Measurements from ENCODE around the gene GMEB1.
"Not testable (repeated sequence)": the region's sequence is repeated elsewhere in the genome, so short reads cannot be mapped to it uniquely, and the experiment has no call there.

The GMEB1 gene

GRCh38 chr1:28656335-28656734 lies 12.2 kb upstream of the GMEB1 start:
- no peaks in the 10 kb centered on the region for H3K27me3 Mint-ChIP-seq
- H3K4me1 Mint-ChIP-seq: no peaks in the 10 kb centered on the region
- DNase-seq: no peak
- no peak for ATAC-seq
- no peak overlapping the region for H3K27ac Mint-ChIP-seq
- no peak overlapping the region for H3K4me3 Mint-ChIP-seq
- H3K9me3 Mint-ChIP-seq: no peaks in the 10 kb centered on the region

- Mint-ChIP-seq H3K27ac (no peak overlapping the region), H3K9me3 (no peaks in the 10 kb centered on the region)
- no peak for ATAC-seq
Observed at GRCh38 chr1:28663871-28664470, 4.6 kb upstream of the GMEB1 start.

GRCh38 chr1:28666806-28667205 lies 1.8 kb upstream of the GMEB1 start:
- peak overlapping the region in 1 of 2 donors; percentile 87 for H3K27ac Mint-ChIP-seq
- DNase-seq (no peak), ATAC-seq (no peak)
- peaks cover 22% of the 10 kb centered on the region for H3K4me1 Mint-ChIP-seq
- peak overlapping the region in 1 of 2 donors; percentile 35 for H3K4me3 Mint-ChIP-seq
- no peaks in the 10 kb centered on the region for H3K27me3 Mint-ChIP-seq
- no peaks in the 10 kb centered on the region for H3K9me3 Mint-ChIP-seq

More at GRCh38 chr1:28663871-28664470, 4.6 kb upstream of the GMEB1 start:
- Mint-ChIP-seq H3K4me1 (peaks cover 12% of the 10 kb centered on the region), H3K27me3 (no peaks in the 10 kb centered on the region), H3K4me3 (no peak overlapping the region)
- no peak for DNase-seq

GRCh38 chr1:28668956-28669723 lies 556 bp downstream of the GMEB1 start:
- peak; percentile 83 for ATAC-seq

GRCh38 chr1:28671254-28671780 lies 2.7 kb downstream of the GMEB1 start:
- Mint-ChIP-seq H3K4me1 (peaks cover 16% of the 10 kb centered on the region), H3K27ac (peak overlapping the region in 1 of 2 donors; percentile 27), H3K4me3 (no peak overlapping the region), H3K9me3 (no peaks in the 10 kb centered on the region), H3K27me3 (no peaks in the 10 kb centered on the region)
- DNase-seq (no peak), ATAC-seq (no peak)

More at GRCh38 chr1:28668956-28669723, 556 bp downstream of the GMEB1 start:
- peak; percentile 53 to 66 for DNase-seq
- Mint-ChIP-seq H3K4me3 (peak overlapping the region; percentile 96 to 100), H3K4me1 (peaks cover 22% of the 10 kb centered on the region), H3K27me3 (no peaks in the 10 kb centered on the region), H3K9me3 (no peaks in the 10 kb centered on the region), H3K27ac (peak overlapping the region; percentile 98 to 99)

GRCh38 chr1:28672971-28673370 lies 4.4 kb downstream of the GMEB1 start:
- not testable (repeated sequence) for H3K4me3 Mint-ChIP-seq, ATAC-seq, H3K9me3 Mint-ChIP-seq, H3K27ac Mint-ChIP-seq, H3K27me3 Mint-ChIP-seq, DNase-seq
- peaks cover 10% of the 10 kb centered on the region for H3K4me1 Mint-ChIP-seq

- Mint-ChIP-seq H3K27me3 (no peaks in the 10 kb centered on the region), H3K4me1 (peaks cover 2% of the 10 kb centered on the region), H3K27ac (no peak overlapping the region), H3K4me3 (no peak overlapping the region), H3K9me3 (no peaks in the 10 kb centered on the region)
- DNase-seq: no peak
- ATAC-seq: no peak
Observed at GRCh38 chr1:28675924-28676257, 7.3 kb downstream of the GMEB1 start.

GRCh38 chr1:28680151-28680550 lies 11.6 kb downstream of the GMEB1 start:
- Mint-ChIP-seq H3K27ac (no peak overlapping the region), H3K27me3 (no peaks in the 10 kb centered on the region), H3K4me3 (no peak overlapping the region), H3K9me3 (no peaks in the 10 kb centered on the region), H3K4me1 (no peaks in the 10 kb centered on the region)
- ATAC-seq (no peak), DNase-seq (no peak)

- DNase-seq (no peak), ATAC-seq (no peak)
- Mint-ChIP-seq H3K9me3 (no peaks in the 10 kb centered on the region), H3K4me3 (no peak overlapping the region), H3K4me1 (no peaks in the 10 kb centered on the region), H3K27ac (no peak overlapping the region), H3K27me3 (no peaks in the 10 kb centered on the region)
Observed at GRCh38 chr1:28682840-28683239, 14.3 kb downstream of the GMEB1 start.

- Mint-ChIP-seq H3K9me3 (no peaks in the 10 kb centered on the region), H3K4me3 (no peak overlapping the region), H3K4me1 (no peaks in the 10 kb centered on the region), H3K27me3 (no peaks in the 10 kb centered on the region), H3K27ac (peak overlapping the region in 1 of 2 donors; percentile 53)
- ATAC-seq: no peak
- no peak for DNase-seq
Observed at GRCh38 chr1:28684937-28685336, 16.4 kb downstream of the GMEB1 start.

GRCh38 chr1:28691627-28692026 lies 23.0 kb downstream of the GMEB1 start:
- H3K4me1 Mint-ChIP-seq, H3K27ac Mint-ChIP-seq, ATAC-seq, H3K9me3 Mint-ChIP-seq, H3K27me3 Mint-ChIP-seq, DNase-seq, H3K4me3 Mint-ChIP-seq: not testable (repeated sequence)

- DNase-seq: no peak
- no peaks in the 10 kb centered on the region for H3K27me3 Mint-ChIP-seq
- no peaks in the 10 kb centered on the region for H3K9me3 Mint-ChIP-seq
- H3K27ac Mint-ChIP-seq: no peak overlapping the region
- H3K4me3 Mint-ChIP-seq: no peak overlapping the region
- peaks cover 8% of the 10 kb centered on the region for H3K4me1 Mint-ChIP-seq
- ATAC-seq: no peak
Observed at GRCh38 chr1:28703629-28704028, 35.0 kb downstream of the GMEB1 start.

- no peak for DNase-seq
- H3K27me3 Mint-ChIP-seq: no peaks in the 10 kb centered on the region
- H3K9me3 Mint-ChIP-seq: no peaks in the 10 kb centered on the region
- no peak for ATAC-seq
- no peak overlapping the region for H3K4me3 Mint-ChIP-seq
- no peak overlapping the region for H3K27ac Mint-ChIP-seq
- no peaks in the 10 kb centered on the region for H3K4me1 Mint-ChIP-seq
Observed at GRCh38 chr1:28716336-28716735, 47.8 kb downstream of the GMEB1 start.

GRCh38 chr1:28718166-28718565 lies 49.6 kb downstream of the GMEB1 start:
- DNase-seq (no peak), ATAC-seq (no peak)
- Mint-ChIP-seq H3K4me3 (no peak overlapping the region), H3K9me3 (no peaks in the 10 kb centered on the region), H3K4me1 (no peaks in the 10 kb centered on the region), H3K27ac (no peak overlapping the region), H3K27me3 (no peaks in the 10 kb centered on the region)

GRCh38 chr1:28718586-28719331 lies 50.2 kb downstream of the GMEB1 start:
- no peaks in the 10 kb centered on the region for H3K27me3 Mint-ChIP-seq
- DNase-seq (no peak), ATAC-seq (no peak)
- peak overlapping the region in 1 of 2 donors; percentile 63 for H3K27ac Mint-ChIP-seq
- no peaks in the 10 kb centered on the region for H3K4me1 Mint-ChIP-seq
- no peaks in the 10 kb centered on the region for H3K9me3 Mint-ChIP-seq
- H3K4me3 Mint-ChIP-seq: no peak overlapping the region

- DNase-seq: no peak
- no peaks in the 10 kb centered on the region for H3K27me3 Mint-ChIP-seq
- no peak overlapping the region for H3K27ac Mint-ChIP-seq
- H3K9me3 Mint-ChIP-seq: no peaks in the 10 kb centered on the region
- ATAC-seq: no peak
- no peaks in the 10 kb centered on the region for H3K4me1 Mint-ChIP-seq
- no peak overlapping the region for H3K4me3 Mint-ChIP-seq
Observed at GRCh38 chr1:28719332-28719619, 50.7 kb downstream of the GMEB1 start.

All from stimulated activated naive CD8-positive, alpha-beta T cell treated with anti-CD3 and anti-CD28 coated beads, Interleukin-15, amount 100 ng/mL, for 72 hours (primary cell).